Tracheal epithelial cell (primary cell): ENCODE results near the gene DYNLT5. TPM values are rescaled to one million over a fixed set of nuclear protein-coding genes. Genes with fewer than 3 reads are reported as not detected.

Experiments
- total RNA-seq: library from RNA; depleted of rRNA; stranded (reverse); fragments of >200 nt; gene quantifications from 2 replicates; pipeline ENCODE4 v1.2.1, GENCODE V29; 2014

The DYNLT5 gene
- total RNA-seq = not detected in 2 replicates

GRCh38 chr1:66752000-66752592 is at the start of gene DYNLT5:
TSS of gene DYNLT5 (plus strand) at chr1:66752459. CDS start at chr1:66754659, 2,200 bp downstream.

Other genes with a start within 250 kb of the DYNLT5 start
- gene SGIP1, start 218.3 kb upstream of the DYNLT5 start, total RNA-seq = 1.4 TPM in 1 of 2 replicates, not detected in the other
- not detected in 2 replicates for gene INSL5, start 48.8 kb downstream of the DYNLT5 start, total RNA-seq
- 7.2 and 7.7 TPM in 2 replicates for gene DNAI4, start 172.4 kb downstream of the DYNLT5 start, total RNA-seq
- 17.5 and 20.0 TPM in 2 replicates for gene MIER1, start 172.5 kb downstream of the DYNLT5 start, total RNA-seq